Colonic mucosa (tissue), 4 donors: ENCODE results near the gene CFAP43. TPM values are rescaled to one million over a fixed set of nuclear protein-coding genes. Genes with fewer than 3 reads are reported as not detected.

Source experiments
- DNase-seq: peaks from one replicate; pipeline ENCODE4 v3.0.0-alpha.2; 2020
- H3K27ac ChIP-seq: fragments of 200-600 bp; one replicate; pipeline ENCODE4 v1.8.0; 2021
- H3K27me3 ChIP-seq: fragments of 200-600 bp; one replicate; pipeline ENCODE4 v1.8.0; 2021
- H3K36me3 ChIP-seq: fragments of 200-600 bp; one replicate; pipeline ENCODE4 v1.8.0; 2021
- H3K4me1 ChIP-seq: fragments of 200-600 bp; one replicate; pipeline ENCODE4 v1.8.0; 2021; ENCODE audit warnings: mild to moderate bottlenecking
- H3K4me3 ChIP-seq: fragments of 200-600 bp; one replicate; pipeline ENCODE4 v1.8.0; 2021
- H3K9ac ChIP-seq, 2 donors: one replicate each; pipeline ENCODE4 v1.7.0; 2013; ENCODE audit warnings: control low read depth in 2 of 2, low read depth in 2 of 2, low read length in 2 of 2
- H3K9me3 ChIP-seq: fragments of 200-600 bp; one replicate; pipeline ENCODE4 v1.8.0; 2021
- CTCF ChIP-seq: fragments of 200-600 bp; IDR thresholded peaks from one replicate; pipeline ENCODE4 v1.8.0; 2022; ENCODE audit warnings: antibody characterized with exemption, mild to moderate bottlenecking
- intact Hi-C: fragments of 100-400 bp; cut with DNase I; formaldehyde crosslinking; loops from one replicate; pipeline ENCODE4 v1.14.1; 2022
- total RNA-seq, 2 donors: library from RNA; stranded (reverse); fragmentation: NEBNext Ultra II Directional in 1 of 2; extraction: Animal tissue kit (Norgen Biotek cat#: 25700) in 1 of 2; gene quantifications; one replicate each; pipeline ENCODE4 v1.2.1, GENCODE V29; 2021
- donor health status: healthy.
- donor health status: DM: no; HTN: no; CAD: no.
- donor health status: DM: no; HTN: no; CAD: no.

CFAP43 gene
- total RNA-seq, 2 donors from 2014 or later: 0.16 to 0.49 TPM

GRCh38 chr10:104092749-104093148 lies 139.4 kb downstream of the CFAP43 start:
- H3K27ac ChIP-seq: no peak overlapping the region
- no peaks in the 10 kb centered on the region for H3K36me3 ChIP-seq
- no peak for TF ChIP-seq CTCF
- no peaks in the 10 kb centered on the region for H3K9me3 ChIP-seq
- no peak for DNase-seq
- intact Hi-C loops: no loop called here
- no peaks in the 10 kb centered on the region for H3K27me3 ChIP-seq
- no peak overlapping the region for H3K4me3 ChIP-seq
- H3K4me1 ChIP-seq: no peaks in the 10 kb centered on the region
- no peak overlapping the region for H3K9ac ChIP-seq

- intact Hi-C loops: no loop called here
- Histone ChIP-seq H3K4me1 (no peaks in the 10 kb centered on the region), H3K27me3 (no peaks in the 10 kb centered on the region), H3K36me3 (no peaks in the 10 kb centered on the region), H3K4me3 (no peak overlapping the region), H3K9me3 (no peaks in the 10 kb centered on the region), H3K27ac (no peak overlapping the region), H3K9ac (no peak overlapping the region)
- TF ChIP-seq CTCF: no peak
- no peak for DNase-seq
These were observed 141.6 kb downstream of the CFAP43 start for GRCh38 chr10:104090611-104091010.

GRCh38 chr10:104089621-104090020 lies 142.5 kb downstream of the CFAP43 start:
- Histone ChIP-seq H3K4me3 (no peak overlapping the region), H3K9ac (no peak overlapping the region), H3K27ac (no peak overlapping the region), H3K9me3 (no peaks in the 10 kb centered on the region), H3K27me3 (no peaks in the 10 kb centered on the region), H3K4me1 (no peaks in the 10 kb centered on the region), H3K36me3 (no peaks in the 10 kb centered on the region)
- TF ChIP-seq CTCF: no peak
- intact Hi-C loops: no loop called here
- DNase-seq: no peak

GRCh38 chr10:104088239-104088638 lies 143.9 kb downstream of the CFAP43 start:
- Histone ChIP-seq H3K27me3 (no peaks in the 10 kb centered on the region), H3K9ac (no peak overlapping the region), H3K36me3 (no peaks in the 10 kb centered on the region), H3K9me3 (no peaks in the 10 kb centered on the region), H3K27ac (no peak overlapping the region), H3K4me1 (no peaks in the 10 kb centered on the region), H3K4me3 (no peak overlapping the region)
- no peak for DNase-seq
- intact Hi-C loops: no loop called here
- TF ChIP-seq CTCF: no peak

GRCh38 chr10:104085801-104086400 lies 146.3 kb downstream of the CFAP43 start, which contains the start of gene COL17A1:
Gene COL17A1 (minus strand): TSS chr10:104085880. CDS start chr10:104080673, 5,207 bp downstream.
- Histone ChIP-seq H3K4me3 (peak within 1 kb of the TSS; percentile 4), H3K9ac (peak within 1 kb of the TSS in 1 of 2 donors; percentile 58), H3K4me1 (no peaks in the 10 kb centered on the region), H3K9me3 (no peaks in the 10 kb centered on the region), H3K27me3 (no peaks in the 10 kb centered on the region), H3K27ac (peak within 1 kb of the TSS; percentile 64), H3K36me3 (no peaks in the 10 kb centered on the region)
- DNase-seq: peak; percentile 32
- intact Hi-C loops: no loop called here
- TF ChIP-seq CTCF: no peak
